SIG-M5 treated with dmso at 0.1 percent for 504 hours (cell line): ENCODE data around the gene MAST4.

Experiments
- DNase-seq: peaks from one replicate; lab custom pipeline; 2025; ENCODE audit not compliant: unreplicated experiment; lab: John Stamatoyannopoulos, UW

MAST4 gene

GRCh38 chr5:66603164-66603563 is 7.0 kb downstream of the MAST4 start:
- DNase-seq: no peak

GRCh38 chr5:66603881-66604280 is 7.7 kb downstream of the MAST4 start:
- DNase-seq: no peak

GRCh38 chr5:66606713-66607112 is 10.5 kb downstream of the MAST4 start:
- DNase-seq: no peak

GRCh38 chr5:66608501-66608900 is 12.3 kb downstream of the MAST4 start:
- no peak for DNase-seq

- no peak for DNase-seq
Measured at GRCh38 chr5:66609615-66610014, 13.4 kb downstream of the MAST4 start.

- no peak for DNase-seq
Measured at GRCh38 chr5:66612226-66612625, 16.0 kb downstream of the MAST4 start.

- DNase-seq: no peak
Measured at GRCh38 chr5:66615136-66615535, 18.9 kb downstream of the MAST4 start.

- no peak for DNase-seq
Measured at GRCh38 chr5:66615894-66616293, 19.7 kb downstream of the MAST4 start.

GRCh38 chr5:66616520-66617225 is 20.5 kb downstream of the MAST4 start:
- no peak for DNase-seq

GRCh38 chr5:66617226-66617861 is 21.2 kb downstream of the MAST4 start:
- DNase-seq: no peak

GRCh38 chr5:66617991-66618768 is 22.0 kb downstream of the MAST4 start:
- no peak for DNase-seq

GRCh38 chr5:66620711-66621110 is 24.5 kb downstream of the MAST4 start:
- DNase-seq: no peak

GRCh38 chr5:66621146-66621545 is 25.0 kb downstream of the MAST4 start:
- DNase-seq: no peak

- DNase-seq: no peak
Measured at GRCh38 chr5:66621736-66622135, 25.5 kb downstream of the MAST4 start.

- DNase-seq: no peak
Measured at GRCh38 chr5:66628561-66628960, 32.4 kb downstream of the MAST4 start.

- no peak for DNase-seq
Measured at GRCh38 chr5:66629446-66629845, 33.3 kb downstream of the MAST4 start.

GRCh38 chr5:66633754-66634153 is 37.6 kb downstream of the MAST4 start:
- DNase-seq: peak; percentile 32

- DNase-seq: no peak
Measured at GRCh38 chr5:66634601-66635000, 38.4 kb downstream of the MAST4 start.

GRCh38 chr5:66637994-66638393 is 41.8 kb downstream of the MAST4 start:
- DNase-seq: no peak

- no peak for DNase-seq
Measured at GRCh38 chr5:66639037-66639436, 42.8 kb downstream of the MAST4 start.

GRCh38 chr5:66642538-66642937 is 46.3 kb downstream of the MAST4 start:
- no peak for DNase-seq

- DNase-seq: no peak
Measured at GRCh38 chr5:66643387-66643786, 47.2 kb downstream of the MAST4 start.
